NCI-H748 (cell line): ENCODE data around the gene ARMH2.
A peak's percentile ranks its signal among the peaks of the same experiment; 100 is the strongest.
"Not testable (repeated sequence)": the region's sequence is repeated elsewhere in the genome, so short reads cannot be mapped to it uniquely, and the experiment has no call there.

Source experiments
- DNase-seq: peaks from one replicate; lab custom pipeline; 2025; ENCODE audit not compliant: unreplicated experiment; lab: John Stamatoyannopoulos, UW

ARMH2 gene

DNA sequence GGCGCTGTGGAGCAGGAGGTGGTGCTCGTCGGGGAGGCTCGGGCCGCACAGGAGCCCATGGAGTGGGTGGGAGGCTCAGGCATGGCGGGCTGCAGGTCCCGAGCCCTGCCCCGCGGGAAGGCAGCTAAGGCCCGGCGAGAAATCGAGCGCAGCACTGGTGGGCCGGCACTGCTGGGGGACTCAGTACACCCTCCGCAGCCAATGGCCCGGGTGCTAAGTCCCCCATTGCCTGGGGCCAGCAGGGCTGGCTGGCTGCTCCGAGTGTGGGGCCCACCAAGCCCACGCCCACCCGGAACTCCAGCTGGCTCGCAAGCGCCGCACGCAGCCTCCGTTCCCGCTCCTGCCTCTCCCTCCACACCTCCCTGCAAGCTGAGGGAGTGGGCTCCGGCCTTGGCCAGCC is 32.7 kb downstream of the ARMH2 start:
- DNase-seq = not testable (repeated sequence)

DNA sequence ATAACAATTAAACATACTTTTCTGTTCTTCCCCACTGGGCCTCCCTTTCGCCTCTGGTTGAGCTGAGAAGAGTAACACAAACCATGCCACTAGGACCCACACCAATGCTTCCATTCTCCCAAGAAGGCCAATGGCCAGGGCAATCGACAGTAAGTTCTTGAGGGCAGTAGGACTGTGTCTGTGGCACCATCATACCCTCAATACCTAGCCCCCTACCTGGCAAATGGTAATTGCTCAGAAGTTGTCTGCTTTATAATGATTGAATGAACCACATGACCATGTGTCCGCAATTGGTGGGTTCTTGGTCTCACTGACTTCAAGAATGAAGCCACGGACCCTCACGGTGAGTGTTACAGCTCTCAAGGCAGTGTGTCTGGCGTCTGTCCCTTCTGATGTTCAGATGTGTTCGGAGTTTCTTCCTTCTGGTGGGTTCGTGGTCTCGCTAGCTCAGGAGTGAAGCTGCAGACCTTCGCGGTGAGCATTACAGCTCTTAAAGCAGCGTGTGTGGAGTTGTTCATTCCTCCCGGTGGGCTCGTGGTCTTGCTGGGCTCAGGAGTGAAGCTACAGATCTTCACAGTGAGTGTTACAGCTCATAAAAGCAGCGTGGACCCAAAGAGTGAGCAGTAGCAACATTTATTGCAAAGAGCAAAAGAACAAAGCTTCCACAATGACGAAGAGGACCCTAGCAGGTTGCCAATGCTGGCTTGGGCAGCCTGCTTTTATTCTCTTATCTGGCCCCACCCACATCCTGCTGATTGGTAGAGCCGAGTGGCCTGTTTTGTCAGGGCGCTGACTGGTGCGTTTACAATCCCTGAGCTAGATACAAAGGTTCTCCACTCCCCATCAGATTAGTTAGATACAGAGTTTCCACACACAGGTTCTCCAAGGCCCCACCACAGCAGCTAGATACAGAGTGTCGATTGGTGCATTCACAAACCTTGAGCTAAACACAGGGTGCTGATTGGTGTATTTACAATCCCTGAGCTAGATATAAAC is 33.6 kb downstream of the ARMH2 start:
- DNase-seq = not testable (repeated sequence)

DNA sequence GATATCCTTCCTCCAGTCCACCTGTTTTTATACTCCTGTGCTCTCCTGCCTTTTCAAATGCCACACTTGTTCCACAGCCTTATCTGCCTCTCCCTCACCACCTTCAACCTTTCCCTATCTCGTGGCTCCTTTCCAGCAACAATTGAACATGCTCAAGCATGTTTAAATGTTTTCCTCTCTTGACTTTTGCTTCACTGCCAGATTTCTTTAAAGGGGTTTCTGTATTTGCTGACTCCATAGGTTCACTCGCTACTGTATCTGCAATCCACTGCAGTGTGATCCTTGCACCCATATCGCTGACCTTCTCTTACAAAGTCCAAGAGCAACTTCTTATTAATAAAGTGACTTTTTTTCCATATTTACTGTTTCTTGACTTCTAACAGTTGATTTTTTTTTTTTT is 35.1 kb downstream of the ARMH2 start:
- DNase-seq = peak; percentile 5

DNA sequence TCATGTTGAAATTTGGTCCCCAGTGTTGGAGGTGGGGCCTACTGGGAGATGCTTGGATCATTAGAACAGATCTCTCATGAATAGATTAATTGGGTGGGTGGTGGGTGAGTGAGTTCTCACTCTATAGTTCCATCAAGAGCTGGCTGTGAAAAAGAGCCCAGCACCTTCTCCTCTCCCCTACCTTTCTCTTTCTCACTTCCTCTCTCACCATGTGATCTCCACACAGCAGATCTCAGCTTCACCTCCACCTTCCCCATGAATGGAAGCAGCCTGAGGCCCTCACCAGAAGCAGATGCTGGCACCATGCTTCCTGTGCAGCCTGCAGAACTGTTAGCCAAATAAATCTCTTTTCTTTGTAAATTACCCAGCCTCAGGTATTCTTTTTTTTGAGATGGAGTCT is 36.9 kb downstream of the ARMH2 start:
- DNase-seq = no peak

DNA sequence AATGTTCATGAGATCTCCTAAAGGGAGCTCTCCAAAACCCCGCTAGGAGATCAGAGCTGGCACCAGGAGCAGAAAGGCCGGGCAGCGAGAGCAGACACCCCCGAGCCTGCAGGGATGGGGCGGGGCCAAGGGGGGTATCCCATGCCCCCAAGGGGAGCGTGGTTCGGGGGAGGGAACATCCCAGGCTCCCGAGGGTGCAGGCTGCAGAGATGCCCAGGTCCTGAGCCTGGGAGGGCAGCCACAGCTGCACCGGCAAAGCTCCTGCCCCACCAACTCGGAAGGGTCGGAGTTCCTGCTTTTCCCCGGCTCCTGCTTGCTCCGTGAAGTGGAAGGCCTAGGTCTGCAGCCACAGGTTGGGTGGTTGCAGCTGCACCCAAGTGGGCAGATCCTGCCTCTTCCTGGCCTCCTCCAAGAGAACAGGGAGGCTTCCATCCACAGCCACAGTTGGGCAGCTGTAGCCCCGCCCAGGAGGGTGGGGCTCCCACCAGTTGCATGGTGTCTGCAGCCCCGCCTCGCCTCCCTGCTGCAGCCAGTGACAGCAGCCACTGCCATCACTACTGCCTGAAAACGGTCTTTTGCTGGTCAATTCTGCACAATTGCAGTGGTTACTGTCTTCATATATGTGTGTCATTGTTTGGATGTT is 37.4 kb downstream of the ARMH2 start:
- peak; percentile 45 for DNase-seq

DNA sequence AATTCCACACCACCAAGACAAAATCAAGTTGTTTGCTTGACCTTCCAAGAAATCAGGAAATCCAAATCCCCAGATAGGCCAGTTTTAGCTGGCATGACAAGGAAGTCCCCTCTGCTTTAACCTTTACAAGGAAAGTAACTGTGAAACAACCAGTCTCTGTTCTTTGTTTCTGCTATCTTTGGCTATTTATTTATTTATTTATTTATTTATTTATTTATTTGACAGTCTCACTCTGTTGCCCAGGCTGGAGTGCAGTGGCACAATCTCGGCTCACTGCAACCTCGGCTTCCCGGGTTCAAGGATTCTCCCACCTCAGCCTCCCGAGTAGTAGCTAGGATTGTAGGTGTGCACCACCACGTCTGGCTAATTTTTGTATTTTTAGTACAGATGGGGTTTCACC is 38.5 kb downstream of the ARMH2 start:
- DNase-seq = no peak

DNA sequence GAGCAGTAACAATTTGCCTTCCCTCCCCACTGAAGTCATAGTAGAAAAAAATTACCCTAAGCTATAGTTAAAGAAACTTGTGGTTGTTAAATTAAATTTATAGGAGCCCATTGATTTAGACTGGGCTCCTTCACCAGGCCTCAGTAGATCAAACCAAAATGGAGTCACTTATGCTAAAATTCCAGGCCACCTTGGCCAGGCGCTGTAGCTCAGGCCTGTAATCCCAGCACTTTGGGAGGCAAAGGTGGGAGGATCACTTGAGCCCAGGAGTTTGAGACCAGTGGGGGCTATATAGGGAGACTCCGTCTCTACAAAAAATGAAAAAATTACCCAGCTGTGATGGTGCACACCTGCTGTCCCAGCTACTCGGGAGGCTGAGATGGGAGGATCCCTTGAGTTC is 39.0 kb downstream of the ARMH2 start:
- DNase-seq = no peak

DNA sequence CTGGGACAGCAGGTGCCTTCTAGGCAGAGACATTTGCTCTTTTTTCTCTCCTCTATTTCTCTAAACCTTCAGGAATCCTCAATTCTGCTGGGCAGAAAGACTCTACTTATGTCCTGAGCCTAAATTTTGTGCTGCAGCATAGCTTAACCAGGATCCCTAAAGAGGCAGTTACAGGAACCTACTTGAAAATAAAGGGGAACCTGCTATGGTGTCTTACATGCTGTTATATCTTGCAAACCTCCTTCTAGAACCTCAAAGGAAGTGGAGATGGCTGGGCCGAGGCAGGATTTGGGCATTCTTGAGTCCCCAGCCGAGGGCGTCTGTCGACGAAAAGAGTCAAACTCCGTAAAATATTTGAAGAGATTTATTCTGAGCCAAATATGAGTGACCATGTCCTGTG is 41.1 kb downstream of the ARMH2 start:
- no peak for DNase-seq

DNA sequence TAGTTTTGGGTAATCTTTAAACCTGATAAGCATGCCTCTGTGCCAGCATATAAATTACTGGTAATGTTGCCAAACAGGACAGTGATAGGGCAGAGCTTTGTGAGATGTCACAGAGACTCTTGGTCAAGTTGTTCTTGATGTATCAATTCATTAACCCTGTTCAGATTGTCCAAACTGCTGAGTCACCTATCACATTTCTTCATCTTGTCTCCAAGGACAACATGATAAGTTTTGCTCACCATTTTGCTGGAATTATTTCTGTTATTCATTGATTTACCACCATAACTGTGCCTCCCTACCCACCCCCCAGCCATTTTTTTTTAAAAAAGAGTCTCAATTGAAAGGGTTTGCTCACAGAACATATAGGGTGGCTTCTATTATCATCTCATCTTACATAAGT is 43.4 kb downstream of the ARMH2 start:
- DNase-seq = no peak

DNA sequence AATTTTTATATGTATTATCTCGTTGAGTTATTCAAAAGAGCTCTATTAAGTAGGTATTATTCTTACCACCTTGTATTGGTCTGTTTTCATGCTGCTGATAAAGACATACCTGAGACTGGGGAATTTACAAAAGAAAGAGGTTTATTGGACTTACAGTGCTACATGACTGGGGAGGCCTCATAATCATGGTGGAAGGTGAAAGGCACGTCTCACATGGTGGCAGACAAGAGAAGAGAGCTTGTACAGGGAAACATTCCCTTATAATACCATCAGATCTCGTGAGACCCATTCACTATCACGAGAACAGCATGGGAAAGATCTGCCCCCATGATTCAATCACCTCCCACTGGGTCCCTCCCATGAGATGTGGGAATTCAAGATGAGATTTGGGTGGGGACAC is 44.3 kb downstream of the ARMH2 start:
- DNase-seq = not testable (repeated sequence)

DNA sequence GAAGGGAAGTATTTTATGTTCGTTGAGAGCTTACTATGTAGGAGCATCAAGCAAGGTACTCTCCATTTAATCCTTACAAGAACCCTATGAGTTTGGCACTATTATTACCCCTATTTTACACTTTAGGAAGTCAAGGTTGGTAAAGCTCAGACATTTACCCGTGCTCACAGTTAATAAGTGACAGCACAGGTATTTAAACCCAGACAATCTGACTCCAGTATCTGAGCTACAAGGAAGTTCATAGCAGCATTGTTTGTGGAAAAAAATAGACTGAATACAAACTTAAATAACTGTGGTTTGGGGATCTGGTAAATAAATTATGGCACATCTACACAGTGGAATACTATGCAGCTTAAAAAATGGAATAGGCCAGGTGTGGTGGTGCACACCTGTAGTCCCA is 45.2 kb downstream of the ARMH2 start:
- DNase-seq = no peak

DNA sequence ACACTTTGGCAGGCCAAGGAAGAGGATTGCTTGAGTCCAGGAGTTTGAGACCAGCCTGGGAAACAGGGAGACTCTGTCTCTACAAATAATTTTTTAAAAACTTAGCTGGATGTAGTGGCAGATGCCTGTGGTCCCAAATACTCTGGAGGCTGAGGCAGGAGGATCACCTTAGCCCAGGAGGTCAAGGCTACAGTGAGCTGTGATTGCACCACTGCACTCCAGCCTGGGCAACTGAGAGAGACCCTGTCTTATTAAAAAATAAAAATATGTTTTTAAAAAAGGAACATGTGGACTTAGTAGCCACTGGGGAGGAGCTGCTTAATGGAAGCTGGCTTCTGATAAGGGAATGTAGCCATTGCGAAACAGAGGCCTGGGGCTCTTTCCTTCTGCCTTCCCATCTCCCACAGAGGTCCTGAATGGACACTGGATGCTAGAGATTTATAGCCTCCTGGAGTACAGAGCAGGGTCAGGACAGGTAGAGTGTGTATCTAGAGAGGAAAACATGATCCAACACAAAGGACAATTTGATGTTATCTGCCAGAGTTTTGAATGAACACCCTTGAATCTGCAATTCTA is 45.7 kb downstream of the ARMH2 start:
- DNase-seq = no peak

DNA sequence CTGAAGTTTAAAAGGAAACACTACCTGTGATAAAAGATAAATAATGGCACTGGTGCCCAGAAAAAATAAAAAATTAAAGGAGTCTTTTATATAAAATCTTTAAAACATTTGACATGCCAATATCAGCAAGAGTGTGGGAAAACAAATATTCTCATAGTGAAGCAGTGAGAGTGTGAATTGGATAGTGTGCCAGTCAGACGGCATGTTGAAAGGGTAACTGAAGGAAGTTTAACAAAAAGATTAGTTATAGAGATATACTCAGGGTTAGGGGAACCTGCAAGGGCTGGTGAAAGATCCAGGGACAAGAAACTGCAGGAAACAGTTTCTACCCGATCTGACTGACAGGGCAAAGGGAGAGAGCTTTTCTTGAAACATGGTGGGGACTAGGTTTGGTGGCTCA is 46.2 kb downstream of the ARMH2 start:
- no peak for DNase-seq

DNA sequence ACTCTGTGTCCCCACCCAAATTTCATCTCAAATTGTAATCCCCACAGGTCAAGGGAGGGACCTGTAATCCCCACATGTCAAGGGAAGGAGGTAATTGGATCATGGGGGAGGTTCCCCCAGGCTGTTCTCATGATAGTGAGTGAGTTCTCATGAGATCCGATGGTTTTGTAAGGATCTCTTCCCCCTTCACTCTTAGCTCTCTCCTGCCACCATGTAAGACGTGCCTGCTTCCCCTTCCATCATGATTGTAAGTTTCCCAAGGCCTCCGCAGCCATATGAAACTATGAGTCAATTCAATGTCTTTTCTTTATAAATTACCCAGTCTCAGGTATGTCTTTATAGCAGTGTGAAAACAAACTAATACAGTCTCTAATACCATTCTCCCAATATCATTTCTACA is 47.8 kb downstream of the ARMH2 start:
- DNase-seq = not testable (repeated sequence)

DNA sequence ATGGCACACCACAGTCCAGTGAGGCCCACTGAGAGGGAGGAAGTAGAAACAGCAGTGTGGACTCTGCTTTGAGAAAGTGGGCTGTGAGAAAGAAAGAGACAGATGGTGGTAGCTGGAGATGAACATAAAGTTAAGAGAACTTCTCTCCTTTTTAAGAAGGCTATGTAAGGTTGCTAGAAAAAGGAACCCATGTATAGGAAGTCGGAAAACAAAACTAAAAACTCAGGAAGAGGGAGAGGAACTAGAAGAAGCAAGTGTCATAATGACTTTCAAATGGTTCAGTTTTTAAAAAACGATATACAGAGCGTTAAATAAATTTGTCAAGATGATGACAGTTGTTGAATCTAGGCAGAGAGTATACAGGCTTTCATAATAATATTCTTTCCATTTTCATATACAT is 49.4 kb downstream of the ARMH2 start:
- no peak for DNase-seq
